Stomach (tissue), 9 donors: ENCODE measurements around the gene ABTB2. TPM values are rescaled to one million over a fixed set of nuclear protein-coding genes. Genes with fewer than 3 reads are reported as not detected.

Source experiments
- DNase-seq, 2 donors: peaks; one replicate each; pipeline versions ENCODE4 v3.0.0 to v3.0.0-alpha.2; 2013 to 2019
- H3K27ac ChIP-seq, 5 donors: fragments of 200-600 bp in 4 of 5; sonication (generic) in 4 of 5; one replicate each; pipeline ENCODE4 v1.5.1; 2013 to 2019; ENCODE audit warnings: mild to moderate bottlenecking in 1 of 5, moderate library complexity in 1 of 5
- H3K27me3 ChIP-seq, 3 donors: fragments of 200-600 bp; sonication (generic); one replicate each; pipeline ENCODE4 v1.5.1; 2017 to 2019; ENCODE audit warnings: mixed run types in 1 of 3
- H3K36me3 ChIP-seq, 4 donors: fragments of 200-600 bp; sonication (generic); 1 replicate in 3 of 4; 2 replicates in 1 of 4; pipeline ENCODE4 v1.5.1; 2016 to 2019
- H3K4me1 ChIP-seq, 4 donors: fragments of 200-600 bp; sonication (generic); one replicate each; pipeline ENCODE4 v1.5.1; 2016 to 2019
- H3K4me3 ChIP-seq, 4 donors: fragments of 200-600 bp; sonication (generic) in 3 of 4; one replicate each; pipeline ENCODE4 v1.5.1; 2016 to 2019; ENCODE audit warnings: mild to moderate bottlenecking in 1 of 4
- H3K9me3 ChIP-seq, 4 donors: fragments of 200-600 bp; sonication (generic); one replicate each; pipeline ENCODE4 v1.5.1; 2016 to 2019
- EP300 ChIP-seq: sonication (generic); formaldehyde crosslinking; IDR thresholded peaks from one replicate; pipeline ENCODE4 v1.6.1; 2017; ENCODE audit warnings: antibody characterized with exemption
- POLR2A ChIP-seq, 4 donors: fragments of 450-650 bp; IDR thresholded peaks; one replicate each; pipeline ENCODE4 v1.6.1; 2016; ENCODE audit warnings: antibody characterized with exemption in 4 of 4, control low read depth in 2 of 4, mild to moderate bottlenecking in 1 of 4, moderate library complexity in 1 of 4
- POLR2AphosphoS5 ChIP-seq, 3 donors: sonication (generic); formaldehyde crosslinking; IDR thresholded peaks; one replicate each; pipeline ENCODE4 v1.6.1; 2016; ENCODE audit warnings: antibody characterized with exemption in 3 of 3
- WGBS, 5 donors: extraction: QIAGEN DNeasy Blood & Tissue Kit in 3 of 5; methylation state at CpG; one replicate each; pipeline versions ENCODE4 v1.1.5 to v1.1.7; 2013 to 2018; 5-methylcytosine and 5-hydroxymethylcytosine counted together
- intact Hi-C: fragments of 100-400 bp; cut with DNase I; formaldehyde crosslinking; loops from one replicate; pipeline ENCODE4 v1.15.1; 2023; ENCODE audit warnings: low total_unique reads
- polyA plus RNA-seq, 3 donors: library from polyadenylated mRNA; stranded (reverse); fragments of 200-250 nt; gene quantifications; one replicate each; pipeline ENCODE4 v1.2.3, GENCODE V29; 2013
- total RNA-seq, 5 donors: library from RNA; depleted of rRNA; stranded (reverse); fragments of >200 nt; gene quantifications; one replicate each; pipeline versions ENCODE4 v1.1.0 to v1.2.3, GENCODE V29; 2014 to 2016
- TF ChIP-seq, protein P1 (sequence below), 7 experiments: fragments of 450-650 bp in 4 of 7; fragments of 200-600 bp in 3 of 7; sonication (generic) in 3 of 7; IDR thresholded peaks; one replicate each; pipeline ENCODE4 v1.5.1; 2016 to 2019; ENCODE audit warnings: antibody characterized with exemption in 7 of 7, control low read depth in 2 of 7, mild to moderate bottlenecking in 1 of 7
- donor health status: healthy with polysubstance abuse.
- donor health status: Bipolar disorder and iron deficiency.
- donor health status: healthy.

Gene ABTB2
- total and polyA plus RNA-seq, 8 donors: 0.58 to 12.7 (median 2.2) TPM

DNA sequence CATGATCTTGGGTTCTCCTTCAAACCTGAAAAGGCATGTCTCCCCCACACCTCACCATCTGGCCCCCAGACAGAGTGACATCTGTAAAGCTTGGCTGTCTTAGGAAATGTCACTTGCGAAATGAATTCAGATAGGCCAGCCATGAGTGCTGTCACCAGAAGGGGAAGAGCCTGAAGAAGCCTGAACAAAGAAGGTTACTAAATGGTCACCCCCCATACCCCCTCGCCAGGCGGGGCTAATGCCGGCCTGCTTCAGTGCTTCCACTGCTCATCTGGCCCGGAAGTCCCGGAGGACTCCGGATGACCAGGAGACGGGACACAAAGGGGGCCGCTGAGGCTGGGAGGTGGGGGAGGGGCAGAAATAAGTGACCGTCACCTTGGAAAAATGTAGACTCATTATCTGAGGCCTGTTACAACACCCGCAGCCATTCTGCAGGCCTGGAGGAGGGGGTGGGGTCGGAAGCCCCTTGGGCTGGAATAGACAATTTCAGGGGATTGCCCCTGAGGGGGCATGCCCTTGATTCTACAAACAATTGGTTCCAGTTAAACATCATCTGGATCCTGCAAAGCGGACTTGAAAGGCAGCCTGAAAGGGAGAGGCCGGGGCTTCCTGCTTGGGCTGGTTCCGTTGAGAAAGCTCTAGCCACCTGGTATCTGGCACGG is 209.2 kb downstream of the ABTB2 start:
- DNase-seq: no peak
- intact Hi-C loops: no loop called here
- no peaks in the 10 kb centered on the region for H3K4me1 ChIP-seq
- no peak overlapping the region for H3K4me3 ChIP-seq
- 81 to 89% (median 84%) methylated on average over 16 of the region's 16 CpGs for WGBS, 5 donors
- TF ChIP-seq EP300 (no peak), POLR2A (IDR thresholded peaks at IDR 0.05) (no peak), POLR2AphosphoS5 (IDR thresholded peaks at IDR 0.05) (no peak)
- TF ChIP-seq, protein P1, sequence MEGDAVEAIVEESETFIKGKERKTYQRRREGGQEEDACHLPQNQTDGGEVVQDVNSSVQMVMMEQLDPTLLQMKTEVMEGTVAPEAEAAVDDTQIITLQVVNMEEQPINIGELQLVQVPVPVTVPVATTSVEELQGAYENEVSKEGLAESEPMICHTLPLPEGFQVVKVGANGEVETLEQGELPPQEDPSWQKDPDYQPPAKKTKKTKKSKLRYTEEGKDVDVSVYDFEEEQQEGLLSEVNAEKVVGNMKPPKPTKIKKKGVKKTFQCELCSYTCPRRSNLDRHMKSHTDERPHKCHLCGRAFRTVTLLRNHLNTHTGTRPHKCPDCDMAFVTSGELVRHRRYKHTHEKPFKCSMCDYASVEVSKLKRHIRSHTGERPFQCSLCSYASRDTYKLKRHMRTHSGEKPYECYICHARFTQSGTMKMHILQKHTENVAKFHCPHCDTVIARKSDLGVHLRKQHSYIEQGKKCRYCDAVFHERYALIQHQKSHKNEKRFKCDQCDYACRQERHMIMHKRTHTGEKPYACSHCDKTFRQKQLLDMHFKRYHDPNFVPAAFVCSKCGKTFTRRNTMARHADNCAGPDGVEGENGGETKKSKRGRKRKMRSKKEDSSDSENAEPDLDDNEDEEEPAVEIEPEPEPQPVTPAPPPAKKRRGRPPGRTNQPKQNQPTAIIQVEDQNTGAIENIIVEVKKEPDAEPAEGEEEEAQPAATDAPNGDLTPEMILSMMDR (IDR thresholded peaks at IDR 0.05): no peak
- no peaks in the 10 kb centered on the region for H3K9me3 ChIP-seq
- H3K36me3 ChIP-seq: peaks cover 44 to 100% (median 98%) of the 10 kb centered on the region in 4 donors
- H3K27me3 ChIP-seq: no peaks in the 10 kb centered on the region
- H3K27ac ChIP-seq: no peak overlapping the region

DNA sequence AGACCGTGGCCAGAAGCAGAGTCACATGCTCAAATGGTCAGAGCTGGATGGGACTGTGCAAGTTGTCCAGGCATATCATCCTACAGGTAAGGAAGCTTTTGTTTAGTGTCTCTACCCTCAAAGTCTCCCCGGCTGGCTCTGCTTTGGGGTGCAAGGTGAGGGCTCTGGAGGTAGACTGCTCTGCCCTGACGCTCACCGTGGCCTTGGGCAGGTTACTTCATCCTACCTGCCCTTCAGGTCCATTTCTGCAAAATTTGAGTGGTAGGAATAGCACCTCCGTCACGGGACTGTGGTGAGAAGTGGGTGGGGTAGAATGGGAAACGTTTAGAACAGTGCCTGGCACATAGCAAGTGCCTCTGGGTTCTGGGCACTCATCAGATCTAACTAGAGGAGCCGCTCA is 210.2 kb downstream of the ABTB2 start:
- Histone ChIP-seq H3K27me3 (no peaks in the 10 kb centered on the region), H3K4me3 (no peak overlapping the region), H3K36me3 (peaks cover 55 to 100% (median 100%) of the 10 kb centered on the region in 4 donors), H3K4me1 (no peaks in the 10 kb centered on the region), H3K27ac (no peak overlapping the region), H3K9me3 (no peaks in the 10 kb centered on the region)
- intact Hi-C loops: no loop called here
- 83 to 89% (median 86%) methylated on average over 8 of the region's 8 CpGs for WGBS, 5 donors
- TF ChIP-seq POLR2AphosphoS5 (IDR thresholded peaks at IDR 0.05) (no peak), EP300 (no peak), POLR2A (IDR thresholded peaks at IDR 0.05) (no peak)
- TF ChIP-seq, protein P1 (IDR thresholded peaks at IDR 0.05): no peak
- DNase-seq: no peak

DNA sequence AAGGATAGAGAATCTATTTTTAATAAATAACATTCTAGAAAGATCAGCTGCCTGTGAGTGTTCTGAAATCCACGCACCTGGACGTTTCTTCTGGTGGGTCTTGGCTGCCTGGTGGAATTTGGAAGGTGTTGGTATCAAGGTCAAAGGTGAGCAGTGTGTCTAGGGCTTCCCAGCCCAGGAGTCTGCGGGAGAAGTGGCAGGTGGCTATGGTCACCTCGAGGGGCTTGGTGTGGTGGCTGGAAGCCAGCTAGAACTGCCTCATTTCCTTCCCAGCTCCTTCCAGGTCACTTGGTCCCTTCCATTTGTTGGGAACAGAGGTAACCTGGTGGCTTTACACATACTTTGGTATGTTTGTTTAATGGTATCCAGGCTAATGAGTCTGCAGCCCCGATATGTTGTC is 210.9 kb downstream of the ABTB2 start:
- Histone ChIP-seq H3K4me3 (no peak overlapping the region), H3K9me3 (no peaks in the 10 kb centered on the region), H3K4me1 (no peaks in the 10 kb centered on the region), H3K36me3 (peaks cover 61 to 100% (median 100%) of the 10 kb centered on the region in 4 donors), H3K27ac (no peak overlapping the region), H3K27me3 (no peaks in the 10 kb centered on the region)
- TF ChIP-seq POLR2AphosphoS5 (IDR thresholded peaks at IDR 0.05) (no peak), POLR2A (IDR thresholded peaks at IDR 0.05) (no peak), EP300 (no peak)
- TF ChIP-seq, protein P1 (IDR thresholded peaks at IDR 0.05): no peak
- 70 to 91% (median 78%) methylated on average over 5 of the region's 5 CpGs for WGBS, 5 donors
- intact Hi-C loops: no loop called here
- DNase-seq: no peak

DNA sequence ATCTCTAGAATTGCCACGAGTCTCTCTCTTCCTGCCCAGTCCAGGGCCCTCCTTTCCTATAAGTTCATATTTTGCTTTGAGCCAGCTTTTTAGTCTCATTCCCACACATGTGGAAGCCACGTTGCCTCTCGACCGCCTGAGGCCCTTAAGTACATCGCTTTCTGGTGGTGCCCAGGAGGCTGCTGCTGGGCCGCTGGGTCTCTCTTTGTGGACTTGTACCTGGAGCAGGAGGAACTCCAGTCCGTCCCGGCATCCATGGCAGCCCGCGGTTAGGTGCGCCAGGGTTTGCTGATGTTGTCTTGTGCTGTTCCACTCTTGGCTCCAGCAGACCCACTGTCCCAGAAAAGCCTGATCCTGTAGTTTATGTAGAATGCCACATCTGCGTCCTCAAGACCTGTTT is 211.4 kb downstream of the ABTB2 start:
- Histone ChIP-seq H3K9me3 (no peaks in the 10 kb centered on the region), H3K4me3 (no peak overlapping the region), H3K4me1 (no peaks in the 10 kb centered on the region), H3K36me3 (peaks cover 66 to 100% (median 100%) of the 10 kb centered on the region in 4 donors), H3K27ac (no peak overlapping the region), H3K27me3 (no peaks in the 10 kb centered on the region)
- intact Hi-C loops: no loop called here
- DNase-seq: no peak
- TF ChIP-seq EP300 (no peak), POLR2AphosphoS5 (IDR thresholded peaks at IDR 0.05) (no peak), POLR2A (IDR thresholded peaks at IDR 0.05) (no peak)
- TF ChIP-seq, protein P1 (IDR thresholded peaks at IDR 0.05): no peak
- 88 to 98% (median 93%) methylated on average over 12 of the region's 12 CpGs for WGBS, 5 donors
